Right ventricle myocardium superior (tissue), 1 donor: ENCODE data around the gene SPRY4. TPM values are rescaled to one million over a fixed set of nuclear protein-coding genes. Genes with fewer than 3 reads are reported as not detected.
"Not testable (repeated sequence)": the region's sequence is repeated elsewhere in the genome, so short reads cannot be mapped to it uniquely, and the experiment has no call there.

Experiments
- ATAC-seq: fragments of 200-7000 bp; cut with Tn5 transposase; one replicate; pipeline ENCODE4 v1.9.1; 2020; ENCODE audit warnings: mild to moderate bottlenecking; ENCODE audit not compliant: poor library complexity
- DNase-seq: peaks from one replicate; pipeline ENCODE4 v3.0.0-alpha.2; 2020
- intact Hi-C: fragments of 100-400 bp; cut with DNase I; formaldehyde crosslinking; loops from one replicate; pipeline ENCODE4 v1.11.2; 2022
- total RNA-seq: library from RNA; stranded (reverse); fragmentation: NEBNext Ultra II Directional; extraction: Animal tissue kit (Norgen Biotek cat#: 25700); gene quantifications from one replicate; pipeline ENCODE4 v1.2.1, GENCODE V29; 2021
- donor health status: DM: no; HTN: yes; CAD: no; lungs with severe emphysema.

The SPRY4 gene
- total RNA-seq, 1 donor from 2014 or later: 9.7 TPM

DNA sequence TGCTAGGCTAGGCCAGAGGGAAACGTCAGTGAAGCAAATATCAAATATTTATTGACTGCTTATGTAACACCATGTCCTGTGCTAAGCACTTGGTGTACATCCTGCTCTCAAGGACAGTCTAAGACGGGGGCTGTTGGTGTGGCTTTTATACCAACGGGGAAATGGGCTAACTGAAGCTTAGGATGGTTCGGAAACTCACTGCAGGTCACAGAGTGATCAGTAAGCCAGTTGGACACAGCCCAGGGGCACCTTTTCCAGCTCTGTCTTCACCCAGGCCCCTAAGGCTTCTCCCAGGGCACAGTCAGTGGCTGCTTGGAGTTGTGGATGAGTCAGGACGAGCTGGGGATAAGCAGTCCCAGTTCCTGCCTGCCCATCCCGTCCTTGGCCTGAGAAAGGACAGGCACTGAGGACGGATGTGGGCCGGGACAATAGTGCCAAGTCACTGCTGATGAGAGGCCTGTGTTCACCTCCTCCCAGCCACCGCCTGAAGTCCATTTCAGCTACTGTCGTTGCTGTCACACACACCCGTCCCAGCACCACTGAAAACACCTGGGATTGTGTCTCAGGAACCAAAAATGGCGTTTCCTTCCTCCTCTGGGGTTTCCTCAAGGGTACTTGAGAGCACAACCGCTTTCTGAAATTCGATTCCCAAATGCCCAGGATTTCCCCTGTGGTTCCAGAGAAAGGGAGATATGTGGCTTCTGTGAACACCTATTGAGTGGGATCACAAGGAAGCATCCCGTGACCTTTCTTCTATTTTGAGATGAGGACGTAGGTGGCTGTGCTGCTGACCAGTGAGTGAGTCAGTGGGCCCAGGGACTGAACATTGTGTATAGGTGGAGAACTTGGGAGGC is 17.5 kb upstream of the SPRY4 start:
- DNase-seq (no peak), ATAC-seq (peak; percentile 29)
- intact Hi-C loops: no loop called here

GRCh38 chr5:142339781-142340180 is 15.0 kb upstream of the SPRY4 start:
- DNase-seq (no peak), ATAC-seq (no peak)
- intact Hi-C loops: no loop called here

DNA sequence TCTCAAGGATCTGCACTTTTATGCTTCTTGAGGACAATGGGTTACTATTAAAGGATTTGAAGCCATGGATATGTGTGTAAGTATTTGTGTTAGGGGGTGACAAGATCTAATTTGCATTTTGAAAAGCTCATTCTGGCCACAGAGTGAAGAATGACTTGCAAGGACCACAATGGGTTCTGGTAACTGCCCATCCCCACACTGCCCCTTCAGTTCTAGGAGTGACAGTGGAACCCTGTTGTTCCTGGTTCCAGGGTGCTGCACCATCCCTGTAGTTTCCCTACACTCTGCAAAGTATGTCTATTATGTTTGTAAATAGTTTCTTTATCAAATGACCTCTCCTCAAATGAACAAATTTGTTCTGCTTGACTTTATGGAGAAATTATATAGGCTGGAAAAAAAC is 9.7 kb upstream of the SPRY4 start:
- ATAC-seq (no peak), DNase-seq (no peak)
- intact Hi-C loops: no loop called here

DNA sequence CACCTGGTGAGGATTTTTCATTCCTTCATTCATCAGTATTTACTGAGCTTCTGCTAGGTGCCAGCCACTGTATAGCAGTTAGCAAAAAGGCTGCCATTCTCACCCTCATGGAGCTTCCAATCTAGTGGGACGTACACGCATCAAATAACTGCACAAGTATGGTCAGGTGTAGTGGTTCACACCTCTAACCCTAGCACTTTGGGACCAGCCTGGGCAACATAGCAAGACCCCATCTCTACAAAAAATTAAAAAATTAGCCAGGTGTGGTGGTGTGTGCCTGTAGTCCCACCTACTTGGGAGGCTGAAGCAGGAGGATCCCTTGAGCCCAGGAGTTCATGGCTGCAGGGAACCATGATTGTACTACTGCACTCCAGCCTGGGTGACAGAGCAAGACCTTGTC is 8.9 kb upstream of the SPRY4 start:
- intact Hi-C loops, ATAC-seq, DNase-seq: not testable (repeated sequence)

- DNase-seq: no peak
- intact Hi-C loops: no loop called here
Measured at GRCh38 chr5:142330444-142330843, 5.6 kb upstream of the SPRY4 start.

GRCh38 chr5:142330026-142330425 is 5.2 kb upstream of the SPRY4 start:
- intact Hi-C loops: no loop called here
- DNase-seq: no peak
- ATAC-seq: no peak

More at GRCh38 chr5:142330444-142330843, 5.6 kb upstream of the SPRY4 start:
- no peak for ATAC-seq

GRCh38 chr5:142327111-142327842 is 2.5 kb upstream of the SPRY4 start:
- DNase-seq: no peak
- intact Hi-C loops: no loop called here

DNA sequence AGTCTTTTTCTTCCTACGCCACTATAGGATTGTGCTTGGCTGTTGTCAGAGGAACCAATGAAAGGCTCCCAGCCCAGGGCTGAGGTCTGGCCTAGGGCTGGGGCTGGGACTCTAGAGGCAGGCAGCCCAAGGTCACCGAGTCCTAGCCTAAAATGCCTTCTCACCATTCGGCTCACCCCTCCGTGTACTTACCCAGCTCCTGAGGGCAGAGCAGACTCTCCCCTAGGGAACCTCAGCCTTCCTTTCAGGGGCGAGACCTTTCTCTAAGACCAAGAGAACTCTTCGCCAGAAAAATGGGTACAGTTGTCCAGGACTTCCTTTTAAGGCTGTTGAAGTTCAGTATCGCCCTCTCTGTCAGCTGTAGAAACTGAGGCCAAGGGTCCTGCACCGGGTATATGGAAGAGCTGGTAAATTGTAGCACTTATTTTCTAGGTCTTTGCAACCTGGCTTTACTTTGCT is 1.7 kb upstream of the SPRY4 start:
- intact Hi-C loops: no loop called here
- DNase-seq (no peak), ATAC-seq (peak; percentile 0)

More at GRCh38 chr5:142327111-142327842, 2.5 kb upstream of the SPRY4 start:
- ATAC-seq: no peak

DNA sequence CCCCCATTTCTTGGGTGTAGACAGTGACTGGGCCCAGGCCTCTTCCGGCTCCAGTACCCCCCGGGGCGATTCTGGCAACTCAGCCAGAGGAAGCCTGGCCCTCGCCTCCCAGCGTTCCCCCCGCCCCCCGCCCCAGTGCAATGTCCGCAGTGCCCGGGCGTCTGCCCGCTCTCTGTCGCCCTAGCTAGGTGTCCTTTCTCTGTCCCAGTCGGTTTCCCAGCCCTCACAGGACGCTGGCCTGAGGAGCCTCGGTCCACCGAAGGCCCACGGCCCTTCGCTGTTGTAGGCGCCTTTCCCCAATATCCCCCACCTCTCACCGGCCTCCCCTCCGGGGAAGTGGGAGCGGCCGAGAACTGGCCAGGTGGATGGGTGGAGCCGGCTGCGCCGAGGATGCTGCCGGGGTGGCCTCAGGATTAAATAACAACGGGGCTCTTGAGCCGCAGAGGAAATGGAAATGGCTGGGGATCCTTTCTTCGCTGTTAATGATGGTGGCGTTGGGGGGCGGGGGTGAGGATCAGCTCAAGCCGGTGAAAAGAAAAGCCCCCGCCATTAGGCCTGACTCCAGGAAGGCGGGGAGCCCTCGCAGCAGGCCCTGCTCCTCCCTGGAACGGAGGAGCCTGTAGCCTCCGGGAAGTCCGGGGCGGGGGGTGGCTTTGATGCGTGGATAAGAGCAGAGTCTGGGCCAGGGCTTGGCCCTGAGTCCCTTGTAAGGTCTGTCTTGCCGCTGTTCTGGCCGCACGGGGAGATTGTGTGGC is 1.1 kb upstream of the SPRY4 start:
- intact Hi-C loops: no loop called here
- ATAC-seq (peak; percentile 13), DNase-seq (peak; percentile 81)

DNA sequence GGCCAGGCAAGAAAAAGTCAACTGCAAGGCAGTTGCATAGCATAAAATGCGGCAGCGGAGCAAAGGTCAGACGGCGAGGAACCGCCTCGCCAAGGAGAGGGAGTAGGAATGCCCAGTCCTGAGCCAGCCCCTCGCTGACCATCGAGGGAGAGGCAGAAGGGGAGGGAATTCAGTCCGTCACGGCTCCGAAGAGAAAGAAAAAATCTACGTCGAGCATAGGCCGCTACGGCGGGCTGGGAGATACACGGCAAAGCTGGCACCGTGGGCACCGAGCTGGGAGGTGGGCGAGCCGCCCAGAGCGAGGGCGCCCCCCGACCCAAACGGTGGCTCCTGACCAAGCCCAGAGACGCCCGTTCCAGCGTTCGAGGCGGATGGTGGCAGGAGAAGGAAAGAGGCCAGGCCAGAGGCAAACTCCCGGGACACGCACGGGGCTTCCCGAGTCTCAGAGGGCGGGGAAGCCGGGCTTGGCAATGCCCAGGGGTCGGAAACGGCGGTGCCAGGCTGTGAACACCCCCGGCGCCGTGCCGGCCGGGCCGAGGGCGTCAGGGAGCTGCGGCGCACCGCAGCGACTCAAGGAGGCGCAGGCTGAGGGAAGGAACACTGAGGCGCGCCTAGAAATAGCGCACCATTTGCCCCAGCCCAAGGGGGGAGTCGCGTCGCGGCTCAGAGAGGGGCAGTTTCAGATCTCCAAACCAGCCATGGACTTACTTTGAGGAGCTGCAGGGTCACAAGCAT is 518 bp downstream of the SPRY4 start:
- ATAC-seq (peak; percentile 34), DNase-seq (peak; percentile 57)
- intact Hi-C loops: loop anchor here (5.0 kb wide), 1 partner anchor 223 kb away; no protein-coding TSS in a partner anchor

GRCh38 chr5:142323480-142324135 is 1.2 kb downstream of the SPRY4 start:
- DNase-seq: no peak
- intact Hi-C loops: loop anchor here (5.0 kb wide), 1 partner anchor 224 kb away; no protein-coding TSS in a partner anchor

DNA sequence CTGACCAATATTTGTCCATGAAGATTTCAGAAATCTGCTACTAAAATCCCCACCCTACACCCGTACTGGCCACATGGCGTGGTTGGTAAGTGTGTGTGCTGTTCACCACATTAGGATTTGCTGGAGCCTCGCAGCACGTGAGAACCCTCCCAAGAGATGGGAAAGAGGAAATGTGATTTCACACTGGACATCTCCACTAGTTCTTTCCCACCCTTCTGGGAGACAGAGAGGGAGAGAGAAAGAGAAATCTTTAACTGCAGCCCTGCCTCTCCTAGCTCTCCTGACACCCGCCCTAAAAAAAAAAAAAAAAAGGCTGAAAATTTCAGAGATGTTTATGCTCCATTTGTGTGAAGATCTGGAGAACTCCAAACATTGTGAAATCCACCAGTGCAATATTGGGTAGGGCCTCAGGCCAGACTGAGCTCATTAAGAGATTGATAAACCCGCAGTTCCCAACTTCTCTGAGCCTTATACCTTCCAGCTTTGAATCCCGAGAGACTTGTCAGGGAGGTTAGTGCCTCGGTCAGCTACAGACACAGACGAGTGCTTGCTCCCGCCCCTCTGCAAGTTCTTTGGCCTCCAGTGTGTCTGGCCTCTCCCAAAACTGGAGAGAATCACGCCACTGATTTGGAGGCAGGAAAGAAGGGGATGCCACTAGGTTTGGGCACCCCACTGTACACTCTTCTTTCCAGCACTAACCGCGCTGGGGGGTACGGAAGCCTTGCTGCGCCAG is 1.9 kb downstream of the SPRY4 start:
- intact Hi-C loops: loop anchor here (5.0 kb wide), 1 partner anchor 224 kb away; no protein-coding TSS in a partner anchor
- peak; percentile 32 for ATAC-seq
- peak; percentile 69 for DNase-seq

More at GRCh38 chr5:142323480-142324135, 1.2 kb downstream of the SPRY4 start:
- ATAC-seq: no peak

GRCh38 chr5:142322403-142322746 is 2.4 kb downstream of the SPRY4 start:
- ATAC-seq: no peak
- DNase-seq: no peak
- intact Hi-C loops: loop anchor here (5.0 kb wide), 1 partner anchor 225 kb away; no protein-coding TSS in a partner anchor

DNA sequence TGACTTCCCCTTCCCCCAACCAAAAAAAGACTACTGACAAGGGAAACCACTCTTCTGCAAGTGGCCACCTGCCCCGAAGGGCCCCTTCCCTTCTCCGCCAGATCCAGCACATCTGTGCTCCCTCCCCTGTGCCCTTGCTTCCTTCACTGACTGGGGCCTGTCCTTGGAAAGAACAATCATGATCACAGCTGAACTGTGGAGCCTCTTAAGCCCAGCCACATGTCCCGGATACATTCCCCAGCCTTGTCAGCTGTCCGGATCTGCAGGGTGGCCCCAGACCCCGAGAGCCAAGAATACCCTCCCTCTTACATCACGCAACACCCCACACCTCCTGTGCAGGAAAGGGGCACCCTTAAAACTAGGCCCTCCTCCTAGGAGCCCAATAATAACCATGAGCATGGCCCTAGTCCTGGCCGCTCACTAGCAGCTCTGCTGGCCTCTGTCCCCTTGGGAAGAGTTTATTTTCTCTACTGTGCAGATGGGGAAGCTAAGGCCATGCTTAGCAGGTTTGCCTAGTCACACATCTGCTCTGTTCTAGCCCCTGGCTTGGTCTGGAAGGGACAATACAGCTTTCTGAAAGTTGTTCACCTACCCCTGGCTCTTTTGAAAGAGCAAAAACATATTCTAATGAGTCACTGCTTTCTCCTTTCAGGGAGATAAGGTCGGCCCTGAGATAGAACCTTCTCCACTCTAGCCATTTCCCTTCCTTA is 3.8 kb downstream of the SPRY4 start:
- intact Hi-C loops: loop anchor here (5.0 kb wide), 1 partner anchor 226 kb away; no protein-coding TSS in a partner anchor
- ATAC-seq (no peak), DNase-seq (no peak)

- ATAC-seq (no peak), DNase-seq (no peak)
- intact Hi-C loops: loop anchor here (5.0 kb wide), 1 partner anchor 227 kb away; no protein-coding TSS in a partner anchor
Measured at GRCh38 chr5:142320430-142320738, 4.4 kb downstream of the SPRY4 start.
